Adrenal gland (tissue), 12 donors: ENCODE measurements around the gene COX4I1. TPM values are rescaled to one million over a fixed set of nuclear protein-coding genes. Genes with fewer than 3 reads are reported as not detected.

ENCODE experiments used
- DNase-seq, 7 donors: peaks; one replicate each; pipeline ENCODE4 v3.0.0-alpha.2; 2019 to 2020
- H3K27ac ChIP-seq, 5 donors: fragments of 200-600 bp; sonication (generic) in 4 of 5; 1 replicate in 3 of 5; 2 replicates in 2 of 5; pipeline versions ENCODE4 v1.5.1 to v1.8.0; 2016 to 2020; ENCODE audit warnings: mild to moderate bottlenecking in 1 of 5
- H3K27me3 ChIP-seq: fragments of 200-600 bp; 2 replicates; pipeline ENCODE4 v1.8.0; 2021
- H3K36me3 ChIP-seq, 2 donors: fragments of 200-600 bp; replicated peaks in 1 of 2; 1 replicate in 1 of 2; 2 replicates in 1 of 2; pipeline versions ENCODE4 v1.5.1 to v1.8.0; 2018 to 2022
- H3K4me1 ChIP-seq, 2 donors: fragments of 200-600 bp; replicated peaks in 1 of 2; 1 replicate in 1 of 2; 2 replicates in 1 of 2; pipeline versions ENCODE4 v1.5.1 to v1.8.0; 2018 to 2021
- H3K4me3 ChIP-seq, 4 donors: fragments of 200-600 bp; sonication (generic) in 3 of 4; one replicate each; pipeline ENCODE4 v1.5.1; 2016 to 2018
- H3K9me3 ChIP-seq, 3 donors: fragments of 200-600 bp; sonication (generic) in 1 of 3; replicated peaks in 1 of 3; 1 replicate in 2 of 3; 2 replicates in 1 of 3; pipeline versions ENCODE4 v1.5.1 to v1.8.0; 2016 to 2021
- CTCF ChIP-seq, 6 experiments: fragments of 450-650 bp in 4 of 6; fragments of 200-600 bp in 2 of 6; sonication (generic) in 1 of 6; IDR thresholded peaks; 1 replicate in 5 of 6; 2 replicates in 1 of 6; pipeline versions ENCODE4 v1.5.1 to v1.8.0; 2016 to 2021; ENCODE audit warnings: antibody characterized with exemption in 6 of 6, mild to moderate bottlenecking in 2 of 6, moderate library complexity in 1 of 6
- POLR2A ChIP-seq, 2 donors: fragments of 450-650 bp; IDR thresholded peaks; one replicate each; pipeline ENCODE4 v1.6.1; 2017; ENCODE audit warnings: antibody characterized with exemption in 2 of 2, mild to moderate bottlenecking in 2 of 2, moderate library complexity in 1 of 2
- WGBS, 4 donors: extraction: QIAGEN DNeasy Blood & Tissue Kit in 2 of 4; methylation state at CpG; one replicate each; pipeline versions ENCODE4 v1.1.5 to v1.1.7; 2013 to 2017; 5-methylcytosine and 5-hydroxymethylcytosine counted together
- intact Hi-C, 2 donors: fragments of 100-400 bp; cut with DNase I; formaldehyde crosslinking; loops; one replicate each; pipeline versions ENCODE4 v1.14.1 to v1.15.0; 2022 to 2023
- polyA plus RNA-seq, 3 donors: library from polyadenylated mRNA; stranded (reverse); fragments of 200-250 nt in 2 of 3; fragments of 350-450 nt in 1 of 3; fragmentation: Illumina TruSeq in 1 of 3; extraction: RNeasy Lipid Tissue Mini Kit (QIAGEN cat#74804) in 1 of 3; gene quantifications; one replicate each; pipeline ENCODE4 v1.2.3, GENCODE V29; 2013 to 2014
- total RNA-seq, 9 donors: library from RNA; depleted of rRNA in 4 of 9; stranded (reverse); fragments of >200 nt in 4 of 9; fragments of 120-200 nt in 1 of 9; fragmentation: NEBNext Ultra II Directional in 1 of 9; extraction: Animal tissue kit (Norgen Biotek cat#: 25700) in 1 of 9; gene quantifications; one replicate each; pipeline versions ENCODE4 v1.1.0 to v1.2.4, GENCODE V29; 2013 to 2023
- donor health status: healthy with polysubstance abuse.
- donor health status: Bipolar disorder and iron deficiency.
- donor health status: DM: yes; HTN: yes; CAD: no.
- donor health status: DM: no; HTN: no; CAD: no.
- donor health status: DM: no; HTN: no; CAD: no.
- donor health status: DM: yes; HTN: yes; CAD: no.

COX4I1 gene
- total and polyA plus RNA-seq, 12 donors = 466 to 1,628 (median 536) TPM

- Histone ChIP-seq H3K27me3 (peaks cover 16% of the 10 kb centered on the region), H3K9me3 (no peaks in the 10 kb centered on the region), H3K4me3 (no peak overlapping the region), H3K4me1 (peaks cover 6 to 15% of the 10 kb centered on the region in 2 donors), H3K27ac (no peak overlapping the region), H3K36me3 (no peaks in the 10 kb centered on the region)
- 71 to 87% (median 82%) methylated on average over 6 to 7 of the region's 7 CpGs for WGBS, 4 donors
- TF ChIP-seq CTCF (IDR thresholded peaks at IDR 0.05) = no peak
- no peak for TF ChIP-seq POLR2A (IDR thresholded peaks at IDR 0.05)
- intact Hi-C loops = no loop called here
- DNase-seq = no peak
Observed at GRCh38 chr16:85754413-85754812, 45.1 kb upstream of the COX4I1 start.

GRCh38 chr16:85755929-85756768, 43.3 kb upstream of the COX4I1 start:
- 44 to 73% (median 69%) methylated on average over 16 to 25 of the region's 25 CpGs for WGBS, 4 donors
- no peaks in the 10 kb centered on the region for H3K9me3 ChIP-seq
- no peak overlapping the region for H3K27ac ChIP-seq
- TF ChIP-seq POLR2A (IDR thresholded peaks at IDR 0.05) (no peak), CTCF (IDR thresholded peaks at IDR 0.05) (no peak)
- no peak overlapping the region for H3K4me3 ChIP-seq
- peaks cover 3% of the 10 kb centered on the region for H3K27me3 ChIP-seq
- no peaks in the 10 kb centered on the region for H3K36me3 ChIP-seq
- intact Hi-C loops = no loop called here
- DNase-seq = no peak
- H3K4me1 ChIP-seq = peaks cover 0 to 3% of the 10 kb centered on the region in 2 donors

- 71 to 79% (median 77%) methylated on average over 7 of the region's 7 CpGs for WGBS, 4 donors
- intact Hi-C loops = no loop called here
Observed at GRCh38 chr16:85757341-85757822, 42.1 kb upstream of the COX4I1 start.

GRCh38 chr16:85759136-85759535, 40.4 kb upstream of the COX4I1 start:
- no peak overlapping the region for H3K27ac ChIP-seq
- no peak overlapping the region for H3K4me3 ChIP-seq
- intact Hi-C loops = no loop called here
- WGBS, 4 donors = 30 to 50% (median 35%) methylated on average over 16 of the region's 16 CpGs
- no peaks in the 10 kb centered on the region for H3K9me3 ChIP-seq
- no peak for TF ChIP-seq CTCF (IDR thresholded peaks at IDR 0.05)
- no peak for TF ChIP-seq POLR2A (IDR thresholded peaks at IDR 0.05)
- H3K27me3 ChIP-seq = peaks cover 6% of the 10 kb centered on the region
- H3K4me1 ChIP-seq = no peaks in the 10 kb centered on the region
- no peaks in the 10 kb centered on the region for H3K36me3 ChIP-seq
- DNase-seq = no peak

More at GRCh38 chr16:85757341-85757822, 42.1 kb upstream of the COX4I1 start:
- Histone ChIP-seq H3K4me3 (no peak overlapping the region), H3K27ac (no peak overlapping the region), H3K4me1 (no peaks in the 10 kb centered on the region), H3K36me3 (no peaks in the 10 kb centered on the region), H3K9me3 (no peaks in the 10 kb centered on the region), H3K27me3 (no peaks in the 10 kb centered on the region)
- DNase-seq = no peak
- TF ChIP-seq CTCF (IDR thresholded peaks at IDR 0.05) (no peak), POLR2A (IDR thresholded peaks at IDR 0.05) (no peak)
